H1 (cell line): ENCODE results near the gene CRYBB1. TPM values are rescaled to one million over a fixed set of nuclear protein-coding genes. Genes with fewer than 3 reads are reported as not detected.

Experiments
- CTCF ChIA-PET: fragments of 300-600 bp; sonication (Branson Sonifier 250); formaldehyde crosslinking; loops from one replicate; lab custom pipeline; 2021; ENCODE audit not compliant: partially characterized antibody; lab: Charles Lee
- POLR2A ChIA-PET: fragments of 300-600 bp; sonication (Branson Sonifier 250); formaldehyde crosslinking; loops from one replicate; lab custom pipeline; 2021; ENCODE audit warnings: inconsistent platforms; ENCODE audit not compliant: partially characterized antibody; lab: Charles Lee
- DNase-seq, 2 experiments: peaks; one replicate each; pipeline versions ENCODE4 v3.0.0 to v3.0.0-alpha.2; 2010 to 2022; ENCODE audit warnings: low spot score in 2 of 2, low read depth in 1 of 2, mixed read lengths in 1 of 2
- FAIRE-seq: peaks from 2 replicates; lab custom pipeline; 2011; peaks lifted over from hg19 to GRCh38; lab: Jason Lieb, UNC
- H2AFZ ChIP-seq: 2 replicates; pipeline ENCODE4 v1.8.1; 2012; ENCODE audit warnings: low read length, inconsistent platforms
- H2AK5ac ChIP-seq: 2 replicates; pipeline ENCODE4 v1.6.1; 2013; ENCODE audit warnings: low read depth, low read length
- H2BK120ac ChIP-seq: replicated peaks from 2 replicates; pipeline ENCODE3; 2013; ENCODE audit warnings: low read depth, low read length, inconsistent platforms
- H2BK12ac ChIP-seq: 2 replicates; pipeline ENCODE4 v1.6.1; 2013; ENCODE audit warnings: low read depth, low read length
- H2BK15ac ChIP-seq: 2 replicates; pipeline ENCODE4 v1.6.1; 2013; ENCODE audit warnings: low read length
- H2BK20ac ChIP-seq: 2 replicates; pipeline ENCODE4 v1.6.1; 2013; ENCODE audit warnings: low read length
- H2BK5ac ChIP-seq: 2 replicates; pipeline ENCODE4 v1.6.1; 2013; ENCODE audit warnings: low read depth, low read length
- H3K14ac ChIP-seq: 2 replicates; pipeline ENCODE4 v1.6.1; 2013; ENCODE audit warnings: inconsistent platforms; ENCODE audit not compliant: insufficient read length
- H3K18ac ChIP-seq: 2 replicates; pipeline ENCODE4 v1.6.1; 2013; ENCODE audit warnings: low read length; ENCODE audit errors: extremely low read depth
- H3K23ac ChIP-seq: 2 replicates; pipeline ENCODE4 v1.6.1; 2013; ENCODE audit warnings: inconsistent platforms; ENCODE audit not compliant: insufficient read length
- H3K23me2 ChIP-seq: 2 replicates; pipeline ENCODE4 v1.6.1; 2013; ENCODE audit warnings: low read depth, low read length
- H3K27ac ChIP-seq: 2 replicates; pipeline ENCODE4 v1.6.1; 2011; ENCODE audit warnings: low read depth, low read length, inconsistent platforms
- H3K27me3 ChIP-seq, 4 experiments: replicated peaks in 1 of 4; 1 replicate in 1 of 4; 2 replicates in 3 of 4; pipeline versions ENCODE4 v1.6.1 to v1.8.1; 2011 to 2013; ENCODE audit warnings: low read length in 3 of 4, mild to moderate bottlenecking in 3 of 4, inconsistent platforms in 2 of 4, mixed read lengths in 2 of 4, moderate library complexity in 1 of 4; ENCODE audit not compliant: control insufficient read depth in 3 of 4, insufficient read depth in 3 of 4; ENCODE audit errors: extremely low read depth in 1 of 4
- H3K36me3 ChIP-seq, 4 experiments: 2 replicates each; pipeline versions ENCODE4 v1.6.1 to v1.8.1; 2011 to 2013; ENCODE audit warnings: mild to moderate bottlenecking in 4 of 4, low read length in 3 of 4, moderate library complexity in 2 of 4, control low read depth in 1 of 4, inconsistent platforms in 1 of 4; ENCODE audit not compliant: insufficient read depth in 4 of 4, control insufficient read depth in 2 of 4
- H3K4ac ChIP-seq: replicated peaks from 2 replicates; pipeline ENCODE3; 2013; ENCODE audit warnings: low read length, low read depth, mixed read lengths, inconsistent platforms; ENCODE audit not compliant: insufficient read length
- H3K4me1 ChIP-seq, 4 experiments: replicated peaks in 1 of 4; 1 replicate in 1 of 4; 2 replicates in 3 of 4; pipeline versions ENCODE4 v1.6.1 to v1.8.1; 2011 to 2013; ENCODE audit warnings: low read length in 3 of 4, inconsistent platforms in 2 of 4, mixed read lengths in 1 of 4; ENCODE audit not compliant: insufficient read depth in 4 of 4, control insufficient read depth in 3 of 4
- H3K4me2 ChIP-seq, 2 experiments: 2 replicates each; pipeline versions ENCODE4 v1.6.1 to v1.8.1; 2011 to 2013; ENCODE audit warnings: low read depth in 2 of 2, low read length in 2 of 2, control low read depth in 1 of 2, inconsistent platforms in 1 of 2, mild to moderate bottlenecking in 1 of 2; ENCODE audit not compliant: insufficient read depth in 1 of 2
- H3K4me3 ChIP-seq, 4 experiments: fragments of 200-600, 300-600 bp in 1 of 4; sonication (generic), shearing (Covaris generic), sonication (Bioruptor Twin) in 1 of 4; 2 replicates each; pipeline versions ENCODE4 v1.5.1 to v1.8.1; 2011 to 2016; ENCODE audit warnings: low read length in 4 of 4, low read depth in 3 of 4, control low read depth in 2 of 4, inconsistent platforms in 2 of 4, mild to moderate bottlenecking in 2 of 4, mixed read lengths in 1 of 4, moderate library complexity in 1 of 4; ENCODE audit not compliant: insufficient read depth in 2 of 4; ENCODE audit errors: extremely low read depth in 1 of 4
- H3K56ac ChIP-seq: replicated peaks from 2 replicates; pipeline ENCODE3; 2013; ENCODE audit warnings: low read depth, mild to moderate bottlenecking, mixed read lengths, low read length, inconsistent platforms; ENCODE audit not compliant: insufficient read length
- H3K79me1 ChIP-seq: 2 replicates; pipeline ENCODE4 v1.6.1; 2013; ENCODE audit warnings: low read depth, low read length, control low read depth
- H3K79me2 ChIP-seq, 2 experiments: 2 replicates each; pipeline versions ENCODE4 v1.6.1 to v1.8.1; 2012 to 2013; ENCODE audit warnings: low read length in 2 of 2, mild to moderate bottlenecking in 2 of 2, inconsistent platforms in 1 of 2; ENCODE audit not compliant: insufficient read depth in 2 of 2, control insufficient read depth in 1 of 2
- H3K9ac ChIP-seq, 4 experiments: replicated peaks in 1 of 4; 1 replicate in 1 of 4; 2 replicates in 3 of 4; pipeline versions ENCODE4 v1.6.1 to v1.8.1; 2011 to 2013; ENCODE audit warnings: low read depth in 3 of 4, low read length in 3 of 4, control low read depth in 2 of 4, mild to moderate bottlenecking in 2 of 4, moderate library complexity in 2 of 4, inconsistent platforms in 1 of 4; ENCODE audit errors: extremely low read depth in 1 of 4
- H3K9me3 ChIP-seq, 2 experiments: 2 replicates each; pipeline versions ENCODE4 v1.6.1 to v1.8.1; 2012 to 2013; ENCODE audit warnings: mild to moderate bottlenecking in 2 of 2, moderate library complexity in 2 of 2, control low read depth in 1 of 2, inconsistent platforms in 1 of 2, low read depth in 1 of 2, low read length in 1 of 2, mixed read lengths in 1 of 2; ENCODE audit not compliant: insufficient read depth in 2 of 2
- H4K20me1 ChIP-seq, 2 experiments: replicated peaks in 1 of 2; 2 replicates each; pipeline versions ENCODE3 to v1.8.1; 2011 to 2013; ENCODE audit warnings: inconsistent platforms in 2 of 2, low read length in 2 of 2, mild to moderate bottlenecking in 1 of 2; ENCODE audit not compliant: insufficient read depth in 2 of 2, control insufficient read depth in 1 of 2
- H4K5ac ChIP-seq: 2 replicates; pipeline ENCODE4 v1.6.1; 2013; ENCODE audit warnings: low read length, low read depth, mixed read lengths, inconsistent platforms; ENCODE audit not compliant: insufficient read length
- H4K8ac ChIP-seq: 2 replicates; pipeline ENCODE4 v1.8.0; 2013; ENCODE audit warnings: mild to moderate bottlenecking, moderate library complexity, low read length, inconsistent platforms; ENCODE audit not compliant: insufficient read depth; ENCODE audit errors: extremely low read depth
- H4K91ac ChIP-seq: replicated peaks from 2 replicates; pipeline ENCODE3; 2013; ENCODE audit warnings: low read length, mixed read lengths, inconsistent platforms; ENCODE audit not compliant: insufficient read length
- CHD2 ChIP-seq: IDR thresholded peaks from 2 replicates; pipeline ENCODE4 v1.6.1; 2012; ENCODE audit warnings: low read length, improper control_type of control experiment
- EZH2 ChIP-seq: fragments of 200-600 bp; sonication (generic); IDR thresholded peaks from 2 replicates; pipeline ENCODE4 v1.7.1; 2012; ENCODE audit warnings: low read depth, mild to moderate bottlenecking, moderate library complexity, low read length, inconsistent platforms; ENCODE audit not compliant: severe bottlenecking
- KDM5A ChIP-seq: fragments of 200-600 bp; IDR thresholded peaks from 2 replicates; pipeline ENCODE4 v1.7.1; 2012; ENCODE audit warnings: mild to moderate bottlenecking, low read length, inconsistent platforms, mixed read lengths
- POLR2AphosphoS5 ChIP-seq: IDR thresholded peaks from 2 replicates; pipeline ENCODE4 v1.6.1; 2011; ENCODE audit warnings: low read depth, low read length
- SP1 ChIP-seq: IDR thresholded peaks from 2 replicates; pipeline ENCODE4 v1.6.1; 2011; ENCODE audit warnings: low read depth, low read length
- TAF1 ChIP-seq: IDR thresholded peaks from 2 replicates; pipeline ENCODE4 v1.6.1; 2011; ENCODE audit warnings: mild to moderate bottlenecking, low read depth, low read length
- WGBS, 2 experiments: shearing (Covaris generic) in 1 of 2; methylation state at CpG; one replicate each; pipeline versions ENCODE4 v1.1.6 to v1.1.7; 2013 to 2015; ENCODE audit warnings: low lambda C conversion rate in 2 of 2, mixed read lengths in 2 of 2, inconsistent platforms in 1 of 2, low coverage in 1 of 2, missing lambda C conversion rate in 1 of 2; ENCODE audit not compliant: insufficient replicate concordance in 2 of 2, insufficient coverage in 1 of 2, insufficient read length in 1 of 2; ENCODE audit errors: extremely low coverage in 1 of 2, missing lambda C conversion rate in 1 of 2; 5-methylcytosine and 5-hydroxymethylcytosine counted together
- polyA plus RNA-seq, 7 experiments: library from polyadenylated mRNA; depleted of rRNA in 3 of 7; stranded (reverse) in 5 of 7; unstranded in 2 of 7; fragments of >200 nt in 5 of 7; fragments of 200-250 nt in 2 of 7; gene quantifications; 1 replicate in 5 of 7; 2 replicates in 1 of 7; 4 replicates in 1 of 7; pipeline versions ENCODE4 v1.2.1 to v1.2.3, GENCODE V29; 2011 to 2013; ENCODE audit warnings: missing spikeins in 2 of 7, mixed read lengths in 2 of 7
- total RNA-seq: library from RNA; stranded (reverse); fragmentation: NEBNext Ultra II Directional; extraction: Animal tissue kit (Norgen Biotek cat#: 25700); gene quantifications from 2 replicates; pipeline ENCODE4 v1.2.1, GENCODE V29; 2021

The CRYBB1 gene
- total and polyA plus RNA-seq, 2 of the 8 experiments (the other 6 are each of a cell fraction or from before 2014, with no cell fraction given): 1.7 to 6.0 TPM

DNA sequence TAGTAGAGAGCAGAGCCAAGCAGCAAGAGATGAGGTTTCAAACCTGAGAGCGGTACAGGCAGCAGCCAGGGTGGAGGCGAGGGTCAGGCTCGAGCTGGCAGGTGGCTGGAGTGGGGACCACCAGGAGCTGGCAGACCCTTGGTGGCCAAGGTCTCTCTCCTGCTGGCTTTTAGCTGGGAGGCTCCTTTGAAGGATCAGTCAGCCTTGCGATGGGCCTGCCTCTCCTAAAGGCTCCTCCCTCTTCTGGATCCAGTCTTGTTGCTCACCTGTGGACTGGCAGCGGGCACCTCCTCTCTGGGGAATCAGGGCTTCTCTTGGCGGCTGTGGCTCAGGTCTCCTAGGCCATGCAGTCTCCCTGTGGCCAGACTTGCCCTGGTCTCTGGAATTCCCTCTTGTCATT, 52.6 kb downstream of the CRYBB1 start:
- Histone ChIP-seq H3K4me1 (peaks cover 14 to 40% (median 29%) of the 10 kb centered on the region in 4 experiments), H3K56ac (peak overlapping the region; percentile 17), H3K79me2 (peaks cover 7 to 85% of the 10 kb centered on the region in 2 experiments), H2BK5ac (peak overlapping the region; percentile 26; the same call in 1 of the 2 replicates), H3K23me2 (no peaks in the 10 kb centered on the region; the same call in 1 of the 2 replicates), H2BK15ac (0 out of 2 replicates have a peak overlapping the region, but pooled peaks have one; percentile 83), H3K23ac (no peak overlapping the region), H3K4ac (no peak overlapping the region), H3K9me3 (no peaks in the 10 kb centered on the region), H3K4me3 (no peak overlapping the region), H2BK120ac (no peak overlapping the region), H3K4me2 (no peak overlapping the region), H3K36me3 (peaks cover 0 to 4% (median 0%) of the 10 kb centered on the region in 4 experiments; a peak in 1 of 8 replicates), H4K91ac (no peak overlapping the region), H2BK12ac (no peak overlapping the region), H4K20me1 (peaks cover 2 to 10% of the 10 kb centered on the region in 2 experiments), H3K79me1 (peaks cover 20% of the 10 kb centered on the region), H4K5ac (no peak overlapping the region), H2AK5ac (no peak overlapping the region), H2AFZ (no peak overlapping the region), H2BK20ac (peak overlapping the region; percentile 73; the same call in 1 of the 2 replicates), H3K14ac (no peak overlapping the region), H3K27ac (no peak overlapping the region), H4K8ac (no peak overlapping the region; the same call in 1 of the 2 replicates), H3K18ac (0 out of 2 replicates have a peak overlapping the region, but pooled peaks have one; percentile 21), H3K27me3 (no peaks in the 10 kb centered on the region), H3K9ac (no peak overlapping the region)
- FAIRE-seq (no peak), DNase-seq (no peak)
- WGBS, 2 experiments: 82% methylated on average over 6 of the region's 6 CpGs; no CpG with 5 or more reads in 1 of the 2 experiments
- ChIA-PET CTCF (interaction anchor here (0.7 to 2.4 kb wide), 7 partner anchors 10 to 1195 kb away, joined by 3 to 10 read pairs (median 3); partner anchors contain the start of gene CRYBB1), POLR2A (interaction anchor here (0.8 to 3.0 kb wide), 8 partner anchors 11 to 77 kb away, joined by 3 to 17 read pairs (median 4); no protein-coding TSS in a partner anchor)
- TF ChIP-seq POLR2AphosphoS5 (no peak), TAF1 (no peak), KDM5A (no peak), SP1 (no peak), EZH2 (no peak), CHD2 (no peak)
